Breast epithelium (tissue), 3 donors: Measurements from ENCODE around the gene TSPAN7.

ENCODE experiments used
- POLR2A ChIP-seq: fragments of 450-650 bp; IDR thresholded peaks from one replicate; pipeline ENCODE4 v1.6.1; 2016; ENCODE audit warnings: antibody characterized with exemption, mild to moderate bottlenecking, moderate library complexity
- POLR2AphosphoS5 ChIP-seq, 3 donors: sonication (generic); formaldehyde crosslinking; IDR thresholded peaks; one replicate each; pipeline ENCODE4 v1.6.1; 2017; ENCODE audit warnings: antibody characterized with exemption in 3 of 3
- TF ChIP-seq, protein P1 (sequence below), 3 donors: fragments of 450-650 bp; IDR thresholded peaks; one replicate each; pipeline ENCODE4 v1.5.1; 2016 to 2017; ENCODE audit warnings: antibody characterized with exemption in 3 of 3, mild to moderate bottlenecking in 3 of 3, moderate library complexity in 3 of 3

DNA sequence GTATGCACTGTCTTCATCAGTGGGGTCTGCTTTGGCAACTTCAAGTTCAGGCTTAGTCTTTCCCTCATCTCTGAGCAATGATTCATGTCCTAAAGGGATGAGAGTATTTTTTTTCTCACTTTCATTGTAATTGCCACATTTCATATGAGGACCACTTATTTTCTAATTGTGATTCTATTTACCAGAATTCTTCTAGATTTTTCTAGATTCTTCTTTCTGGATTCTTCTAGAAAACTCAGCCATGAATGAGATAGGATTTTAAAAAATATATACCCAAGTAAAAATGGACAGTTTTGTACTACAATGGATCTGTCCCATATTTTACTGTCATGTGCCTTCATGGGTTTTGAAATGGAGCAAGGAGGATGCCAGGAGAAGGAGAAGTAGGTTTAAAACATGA, 78.4 kb downstream of the TSPAN7 start:
- TF ChIP-seq POLR2A (no peak), POLR2AphosphoS5 (IDR thresholded peaks at IDR 0.05) (no peak)
- TF ChIP-seq, protein P1, sequence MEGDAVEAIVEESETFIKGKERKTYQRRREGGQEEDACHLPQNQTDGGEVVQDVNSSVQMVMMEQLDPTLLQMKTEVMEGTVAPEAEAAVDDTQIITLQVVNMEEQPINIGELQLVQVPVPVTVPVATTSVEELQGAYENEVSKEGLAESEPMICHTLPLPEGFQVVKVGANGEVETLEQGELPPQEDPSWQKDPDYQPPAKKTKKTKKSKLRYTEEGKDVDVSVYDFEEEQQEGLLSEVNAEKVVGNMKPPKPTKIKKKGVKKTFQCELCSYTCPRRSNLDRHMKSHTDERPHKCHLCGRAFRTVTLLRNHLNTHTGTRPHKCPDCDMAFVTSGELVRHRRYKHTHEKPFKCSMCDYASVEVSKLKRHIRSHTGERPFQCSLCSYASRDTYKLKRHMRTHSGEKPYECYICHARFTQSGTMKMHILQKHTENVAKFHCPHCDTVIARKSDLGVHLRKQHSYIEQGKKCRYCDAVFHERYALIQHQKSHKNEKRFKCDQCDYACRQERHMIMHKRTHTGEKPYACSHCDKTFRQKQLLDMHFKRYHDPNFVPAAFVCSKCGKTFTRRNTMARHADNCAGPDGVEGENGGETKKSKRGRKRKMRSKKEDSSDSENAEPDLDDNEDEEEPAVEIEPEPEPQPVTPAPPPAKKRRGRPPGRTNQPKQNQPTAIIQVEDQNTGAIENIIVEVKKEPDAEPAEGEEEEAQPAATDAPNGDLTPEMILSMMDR (IDR thresholded peaks at IDR 0.05): no peak
